NOMO-1 treated with dmso at 0.1 percent for 144 hours (cell line): ENCODE data around the gene CIAO3.
"Not testable (repeated sequence)": the region's sequence is repeated elsewhere in the genome, so short reads cannot be mapped to it uniquely, and the experiment has no call there.

Experiments
- DNase-seq: peaks from one replicate; lab custom pipeline; 2025; ENCODE audit not compliant: unreplicated experiment; lab: John Stamatoyannopoulos, UW

CIAO3 gene

GRCh38 chr16:694863-695354 is 45.9 kb downstream of the CIAO3 start:
- DNase-seq, result no peak

- no peak for DNase-seq
Measured at GRCh38 chr16:694187-694862, 46.5 kb downstream of the CIAO3 start.

GRCh38 chr16:693766-694165 is 47.0 kb downstream of the CIAO3 start:
- DNase-seq, result no peak

- no peak for DNase-seq
Measured at GRCh38 chr16:693364-693763, 47.4 kb downstream of the CIAO3 start.

- no peak for DNase-seq
Measured at GRCh38 chr16:692356-693108, 48.3 kb downstream of the CIAO3 start.

- not testable (repeated sequence) for DNase-seq
Measured at GRCh38 chr16:691242-691641, 49.6 kb downstream of the CIAO3 start.

- DNase-seq, result no peak
Measured at GRCh38 chr16:689175-689897, 51.5 kb downstream of the CIAO3 start.

- DNase-seq, result no peak
Measured at GRCh38 chr16:687499-687898, 53.3 kb downstream of the CIAO3 start.

GRCh38 chr16:686459-687260 is 54.1 kb downstream of the CIAO3 start:
- DNase-seq, result no peak

- no peak for DNase-seq
Measured at GRCh38 chr16:685967-686366, 54.8 kb downstream of the CIAO3 start.

- no peak for DNase-seq
Measured at GRCh38 chr16:684961-685696, 55.7 kb downstream of the CIAO3 start.

- DNase-seq, result peak; percentile 91
Measured at GRCh38 chr16:684071-684794, 56.6 kb downstream of the CIAO3 start, which contains the start of gene JMJD8. Gene JMJD8 (minus strand): TSS chr16:684334. CDS start chr16:684319, 15 bp downstream.

GRCh38 chr16:683396-684070 is 57.3 kb downstream of the CIAO3 start:
- no peak for DNase-seq

- no peak for DNase-seq
Measured at GRCh38 chr16:682493-683395, 58.1 kb downstream of the CIAO3 start.

GRCh38 chr16:681746-682427 is 58.9 kb downstream of the CIAO3 start:
- DNase-seq, result no peak

GRCh38 chr16:680967-681745 is 59.6 kb downstream of the CIAO3 start:
- no peak for DNase-seq

- DNase-seq, result no peak
Measured at GRCh38 chr16:680625-680945, 60.2 kb downstream of the CIAO3 start.
